IMR-90 (cell line): ENCODE results near the gene BOD1L2. TPM values are rescaled to one million over a fixed set of nuclear protein-coding genes. Genes with fewer than 3 reads are reported as not detected.

ENCODE experiments used
- ATAC-seq: fragments of 200-7000 bp; cut with Tn5 transposase; 2 replicates; pipeline ENCODE4 v1.9.1; 2020; ENCODE audit warnings: low read depth, mild to moderate bottlenecking, moderate library complexity
- BruUV-seq: library from RNA; stranded (reverse); fragments of 400-500 nt; replicated peaks from 2 replicates; lab custom pipeline; 2021; lab: Mats Ljungman, UMichigan
- CTCF ChIA-PET: fragments of 300-600 bp; formaldehyde crosslinking; extraction: SDS; loops from one replicate; lab custom pipeline; 2021; ENCODE audit warnings: antibody characterized with exemption; lab: Yijun Ruan, JAX
- POLR2A ChIA-PET: fragments of 300-600 bp; sonication (Branson Sonifier 250); formaldehyde crosslinking; loops from one replicate; lab custom pipeline; 2022; ENCODE audit warnings: antibody characterized with exemption; ENCODE audit not compliant: unreplicated experiment; lab: Charles Lee
- DNase-seq: peaks from one replicate; pipeline ENCODE4 v3.0.0; 2013
- H2AFZ ChIP-seq: replicated peaks from 2 replicates; pipeline ENCODE3; 2013; ENCODE audit warnings: low read length, mild to moderate bottlenecking; ENCODE audit not compliant: poor library complexity
- H2AK5ac ChIP-seq: 2 replicates; pipeline ENCODE4 v1.6.1; 2013; ENCODE audit warnings: low read depth, low read length, inconsistent platforms
- H2AK9ac ChIP-seq: replicated peaks from 2 replicates; pipeline ENCODE3; 2013; ENCODE audit warnings: mild to moderate bottlenecking, low read depth, low read length, moderate library complexity; ENCODE audit not compliant: poor library complexity
- H2BK120ac ChIP-seq: 2 replicates; pipeline ENCODE4 v1.6.1; 2013; ENCODE audit warnings: low read depth, low read length, inconsistent platforms
- H2BK15ac ChIP-seq: 3 replicates; pipeline ENCODE4 v1.6.1; 2013; ENCODE audit warnings: low read depth, low read length, inconsistent platforms
- H2BK20ac ChIP-seq: 2 replicates; pipeline ENCODE4 v1.6.1; 2013; ENCODE audit warnings: low read depth, mild to moderate bottlenecking, inconsistent platforms, low read length, moderate library complexity
- H2BK5ac ChIP-seq: 2 replicates; pipeline ENCODE4 v1.6.1; 2013; ENCODE audit warnings: mild to moderate bottlenecking, low read depth, low read length, inconsistent platforms; ENCODE audit not compliant: poor library complexity, severe bottlenecking
- H3K14ac ChIP-seq: replicated peaks from 2 replicates; pipeline ENCODE4 v1.6.1; 2013; ENCODE audit warnings: low read depth, low read length, inconsistent platforms
- H3K18ac ChIP-seq: 2 replicates; pipeline ENCODE4 v1.6.1; 2013; ENCODE audit warnings: low read depth, low read length, control low read depth
- H3K23ac ChIP-seq: 2 replicates; pipeline ENCODE4 v1.6.1; 2013; ENCODE audit warnings: low read depth, low read length, inconsistent platforms
- H3K27ac ChIP-seq: 2 replicates; pipeline ENCODE4 v1.5.1; 2013; ENCODE audit warnings: mild to moderate bottlenecking, control low read depth, low read length; ENCODE audit not compliant: insufficient read depth
- H3K27me3 ChIP-seq: 2 replicates; pipeline ENCODE4 v1.6.1; 2013; ENCODE audit warnings: low read length; ENCODE audit not compliant: control insufficient read depth, insufficient read depth
- H3K36me3 ChIP-seq: 2 replicates; pipeline ENCODE4 v1.6.1; 2013; ENCODE audit warnings: low read length, mixed read lengths; ENCODE audit not compliant: control insufficient read depth, insufficient read depth
- H3K4ac ChIP-seq: 2 replicates; pipeline ENCODE4 v1.6.1; 2013; ENCODE audit warnings: low read depth, low read length, inconsistent platforms
- H3K4me1 ChIP-seq: 2 replicates; pipeline ENCODE4 v1.6.1; 2013; ENCODE audit warnings: low read length, mixed read lengths; ENCODE audit not compliant: control insufficient read depth, insufficient read depth
- H3K4me2 ChIP-seq: 2 replicates; pipeline ENCODE4 v1.6.1; 2013; ENCODE audit warnings: low read depth, mild to moderate bottlenecking, control low read depth, low read length, moderate library complexity
- H3K4me3 ChIP-seq: 2 replicates; pipeline ENCODE4 v1.5.1; 2013; ENCODE audit warnings: low read depth, mild to moderate bottlenecking, control low read depth, low read length, moderate library complexity; ENCODE audit not compliant: insufficient read depth
- H3K56ac ChIP-seq: 2 replicates; pipeline ENCODE4 v1.6.1; 2013; ENCODE audit warnings: low read length, inconsistent platforms; ENCODE audit not compliant: insufficient read depth; ENCODE audit errors: extremely low read depth
- H3K79me1 ChIP-seq, 2 experiments: 2 replicates each; pipeline ENCODE4 v1.6.1; 2013; ENCODE audit warnings: low read length in 2 of 2, inconsistent platforms in 1 of 2, low read depth in 1 of 2
- H3K9ac ChIP-seq: 2 replicates; pipeline ENCODE4 v1.6.1; 2013; ENCODE audit warnings: low read depth, low read length, control low read depth
- H3K9me1 ChIP-seq: 2 replicates; pipeline ENCODE4 v1.6.1; 2013; ENCODE audit warnings: low read length, inconsistent platforms; ENCODE audit not compliant: insufficient read depth
- H3K9me3 ChIP-seq: 2 replicates; pipeline ENCODE4 v1.6.1; 2013; ENCODE audit warnings: low read length; ENCODE audit not compliant: control insufficient read depth, insufficient read depth
- H4K20me1 ChIP-seq: 2 replicates; pipeline ENCODE4 v1.6.1; 2013; ENCODE audit warnings: low read length, inconsistent platforms; ENCODE audit not compliant: insufficient read depth
- H4K5ac ChIP-seq: 2 replicates; pipeline ENCODE4 v1.6.1; 2013; ENCODE audit warnings: mild to moderate bottlenecking, low read depth, low read length, control low read depth
- H4K8ac ChIP-seq, 2 experiments: 2 replicates each; pipeline ENCODE4 v1.6.1; 2013; ENCODE audit warnings: low read depth in 2 of 2, low read length in 2 of 2, control low read depth in 1 of 2, inconsistent platforms in 1 of 2
- H4K91ac ChIP-seq: 2 replicates; pipeline ENCODE4 v1.6.1; 2013; ENCODE audit warnings: low read depth, low read length, inconsistent platforms; ENCODE audit not compliant: insufficient read depth
- BHLHE40 ChIP-seq: fragments of 150-350 bp; IDR thresholded peaks from 2 replicates; pipeline ENCODE4 v1.6.1; 2016; ENCODE audit warnings: mild to moderate bottlenecking, low read depth, low read length
- CHD1 ChIP-seq: IDR thresholded peaks from 2 replicates; pipeline ENCODE4 v1.6.1; 2012; ENCODE audit warnings: low read depth, low read length, improper control_type of control experiment
- MAFK ChIP-seq: IDR thresholded peaks from 2 replicates; pipeline ENCODE4 v1.6.1; 2012; ENCODE audit warnings: low read depth, low read length, improper control_type of control experiment
- MAZ ChIP-seq: IDR thresholded peaks from 2 replicates; pipeline ENCODE4 v1.6.1; 2012; ENCODE audit warnings: low read depth, mild to moderate bottlenecking, low read length, improper control_type of control experiment, moderate library complexity, borderline replicate concordance
- MXI1 ChIP-seq: IDR thresholded peaks from 2 replicates; pipeline ENCODE4 v1.6.1; 2012; ENCODE audit warnings: low read depth, mild to moderate bottlenecking, low read length, moderate library complexity, borderline replicate concordance
- NFE2L2 ChIP-seq: fragments of 150-350 bp; IDR thresholded peaks from 2 replicates; pipeline ENCODE4 v1.6.1; 2016; ENCODE audit warnings: low read depth, mild to moderate bottlenecking, low read length
- POLR2A ChIP-seq: IDR thresholded peaks from 2 replicates; pipeline ENCODE4 v1.6.1; 2012; ENCODE audit warnings: mild to moderate bottlenecking, low read depth, low read length
- RAD21 ChIP-seq: IDR thresholded peaks from 2 replicates; pipeline ENCODE4 v1.6.1; 2012; ENCODE audit warnings: low read length, improper control_type of control experiment
- RCOR1 ChIP-seq: IDR thresholded peaks from 2 replicates; pipeline ENCODE4 v1.6.1; 2012; ENCODE audit warnings: mild to moderate bottlenecking, low read length, improper control_type of control experiment; ENCODE audit not compliant: insufficient replicate concordance
- WGBS, 2 experiments: methylation state at CpG; one replicate each; pipeline versions ENCODE4 v1.1.5 to v1.1.7; 2013; ENCODE audit warnings: missing lambda C conversion rate in 2 of 2; ENCODE audit not compliant: insufficient read length in 1 of 2; ENCODE audit errors: extremely low coverage in 2 of 2; 5-methylcytosine and 5-hydroxymethylcytosine counted together
- dilution Hi-C: fragments of 300-500 bp; cut with HindIII; formaldehyde crosslinking; loops from one replicate; pipeline ENCODE4 v1.14.3; 2018; ENCODE audit warnings: low sequenced_read_pairs; ENCODE audit not compliant: unreplicated experiment
- in situ Hi-C: fragments of 300-500 bp; cut with MboI; formaldehyde crosslinking; loops from 3 replicates; pipeline ENCODE4 v1.14.3; 2019; ENCODE audit warnings: low sequenced_read_pairs, inconsistent platforms, mixed read lengths
- intact Hi-C: fragments of 100-400 bp; cut with micrococcal nuclease; formaldehyde crosslinking; loops from 2 replicates; pipeline ENCODE4 v1.10.0; 2022
- polyA plus RNA-seq, 3 experiments: library from polyadenylated mRNA; depleted of rRNA; stranded (reverse); fragments of >200 nt; gene quantifications; 2 replicates each; pipeline ENCODE4 v1.2.3, GENCODE V29; 2012; ENCODE audit warnings: low replicate concordance in 1 of 3
- total RNA-seq: library from RNA; depleted of rRNA; stranded (reverse); fragments of >200 nt; gene quantifications from 2 replicates; pipeline ENCODE4 v1.2.3, GENCODE V29; 2012
- TF ChIP-seq, protein P1 (sequence below): conservative IDR thresholded peaks from 2 replicates; pipeline ENCODE4 v1.5.1; 2012; ENCODE audit warnings: mild to moderate bottlenecking, low read depth, low read length, improper control_type of control experiment

Gene BOD1L2
- total and polyA plus RNA-seq, 2 of the 4 experiments (the other 2 are of a cell fraction) = not detected

DNA sequence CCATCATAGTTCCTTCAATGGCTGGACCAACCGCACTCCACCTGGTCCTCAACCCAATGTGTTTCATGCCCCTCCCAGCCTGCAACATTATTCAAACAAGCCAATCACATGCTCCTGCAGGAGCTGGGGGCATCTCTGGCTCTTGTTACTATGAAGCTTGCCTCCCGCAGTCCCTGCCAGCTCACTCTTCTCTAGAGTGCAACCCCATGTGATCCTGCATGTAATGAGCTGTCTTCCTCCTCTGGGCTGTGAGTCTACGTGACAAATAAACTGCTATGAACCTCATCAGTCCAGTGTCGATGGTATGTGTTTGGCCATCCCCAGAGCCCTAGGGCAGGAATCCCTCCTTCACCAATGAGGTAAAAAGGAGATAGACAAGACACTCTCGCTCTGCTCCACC lies 15.8 kb upstream of the BOD1L2 start:
- no peak overlapping the region for H3K27ac ChIP-seq
- H2BK15ac ChIP-seq = no peak overlapping the region
- H3K9ac ChIP-seq = no peak overlapping the region
- ChIA-PET CTCF (no interaction called here), POLR2A (no interaction called here)
- H2BK5ac ChIP-seq = no peak overlapping the region
- no peak overlapping the region for H2AK5ac ChIP-seq
- H4K91ac ChIP-seq = no peak overlapping the region
- H3K9me3 ChIP-seq = no peaks in the 10 kb centered on the region
- H2AFZ ChIP-seq = no peak overlapping the region
- H3K27me3 ChIP-seq = no peaks in the 10 kb centered on the region
- no peaks in the 10 kb centered on the region for H4K20me1 ChIP-seq
- no peak for DNase-seq
- H3K23ac ChIP-seq = no peak overlapping the region
- intact Hi-C loops = no loop called here
- H3K4ac ChIP-seq = no peak overlapping the region
- H4K5ac ChIP-seq = no peak overlapping the region
- in situ Hi-C loops = no loop called here
- WGBS, 2 experiments = no CpG with 5 or more reads among the region's 5 CpGs
- H3K56ac ChIP-seq = no peak overlapping the region
- H4K8ac ChIP-seq = no peak overlapping the region
- H3K4me3 ChIP-seq = no peak overlapping the region
- no peak overlapping the region for H3K14ac ChIP-seq
- H2AK9ac ChIP-seq = no peak overlapping the region
- H2BK20ac ChIP-seq = no peak overlapping the region
- H2BK120ac ChIP-seq = no peak overlapping the region
- H3K36me3 ChIP-seq = no peaks in the 10 kb centered on the region
- no peak for ATAC-seq
- no peak overlapping the region for H3K18ac ChIP-seq
- H3K9me1 ChIP-seq = no peaks in the 10 kb centered on the region
- TF ChIP-seq NFE2L2 = no peak
- no peak for TF ChIP-seq MAZ
- TF ChIP-seq RAD21 = no peak
- no peak for TF ChIP-seq POLR2A
- TF ChIP-seq MXI1 = no peak
- no peak for TF ChIP-seq CHD1
- TF ChIP-seq BHLHE40 = no peak
- TF ChIP-seq, protein P1, sequence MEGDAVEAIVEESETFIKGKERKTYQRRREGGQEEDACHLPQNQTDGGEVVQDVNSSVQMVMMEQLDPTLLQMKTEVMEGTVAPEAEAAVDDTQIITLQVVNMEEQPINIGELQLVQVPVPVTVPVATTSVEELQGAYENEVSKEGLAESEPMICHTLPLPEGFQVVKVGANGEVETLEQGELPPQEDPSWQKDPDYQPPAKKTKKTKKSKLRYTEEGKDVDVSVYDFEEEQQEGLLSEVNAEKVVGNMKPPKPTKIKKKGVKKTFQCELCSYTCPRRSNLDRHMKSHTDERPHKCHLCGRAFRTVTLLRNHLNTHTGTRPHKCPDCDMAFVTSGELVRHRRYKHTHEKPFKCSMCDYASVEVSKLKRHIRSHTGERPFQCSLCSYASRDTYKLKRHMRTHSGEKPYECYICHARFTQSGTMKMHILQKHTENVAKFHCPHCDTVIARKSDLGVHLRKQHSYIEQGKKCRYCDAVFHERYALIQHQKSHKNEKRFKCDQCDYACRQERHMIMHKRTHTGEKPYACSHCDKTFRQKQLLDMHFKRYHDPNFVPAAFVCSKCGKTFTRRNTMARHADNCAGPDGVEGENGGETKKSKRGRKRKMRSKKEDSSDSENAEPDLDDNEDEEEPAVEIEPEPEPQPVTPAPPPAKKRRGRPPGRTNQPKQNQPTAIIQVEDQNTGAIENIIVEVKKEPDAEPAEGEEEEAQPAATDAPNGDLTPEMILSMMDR = no peak
- no peak for TF ChIP-seq MAFK
- no peak for TF ChIP-seq RCOR1
- dilution Hi-C loops = no loop called here
- H3K4me2 ChIP-seq = no peak overlapping the region
- no peaks in the 10 kb centered on the region for H3K4me1 ChIP-seq
- no TSS peak for BruUV-seq
- H3K79me1 ChIP-seq = no peaks in the 10 kb centered on the region
